AG09319 (cell line): ENCODE results near the gene FAM78B.

ENCODE experiments used
- DNase-seq: peaks from one replicate; pipeline ENCODE4 v3.0.0-alpha.2; 2010; ENCODE audit warnings: low read depth; ENCODE audit errors: extremely low read depth
- TF ChIP-seq, protein P1 (sequence below): IDR thresholded peaks from 2 replicates; pipeline ENCODE4 v1.5.1; 2011; ENCODE audit warnings: low read depth, mild to moderate bottlenecking, inconsistent platforms, low read length, moderate library complexity

Gene FAM78B

DNA sequence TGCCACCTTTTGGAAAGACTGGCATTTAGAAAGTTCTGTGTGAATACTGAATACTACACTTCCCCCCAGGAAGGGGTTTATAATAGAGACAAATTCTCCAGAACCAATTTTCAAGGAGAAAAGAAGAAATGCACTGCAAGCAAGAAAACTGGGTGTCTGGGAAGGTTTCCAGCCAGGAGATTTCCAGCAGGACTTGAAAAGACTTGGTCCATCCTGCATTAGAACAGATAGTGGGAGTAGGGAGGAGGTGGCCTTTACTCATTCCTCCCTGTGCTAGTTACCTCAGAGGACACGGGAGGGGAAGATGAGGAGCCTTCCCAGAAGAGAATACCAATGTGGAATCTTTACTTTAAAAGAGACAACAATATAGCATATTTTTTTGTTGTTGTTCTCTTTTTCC lies 52.4 kb downstream of the FAM78B start:
- TF ChIP-seq, protein P1, sequence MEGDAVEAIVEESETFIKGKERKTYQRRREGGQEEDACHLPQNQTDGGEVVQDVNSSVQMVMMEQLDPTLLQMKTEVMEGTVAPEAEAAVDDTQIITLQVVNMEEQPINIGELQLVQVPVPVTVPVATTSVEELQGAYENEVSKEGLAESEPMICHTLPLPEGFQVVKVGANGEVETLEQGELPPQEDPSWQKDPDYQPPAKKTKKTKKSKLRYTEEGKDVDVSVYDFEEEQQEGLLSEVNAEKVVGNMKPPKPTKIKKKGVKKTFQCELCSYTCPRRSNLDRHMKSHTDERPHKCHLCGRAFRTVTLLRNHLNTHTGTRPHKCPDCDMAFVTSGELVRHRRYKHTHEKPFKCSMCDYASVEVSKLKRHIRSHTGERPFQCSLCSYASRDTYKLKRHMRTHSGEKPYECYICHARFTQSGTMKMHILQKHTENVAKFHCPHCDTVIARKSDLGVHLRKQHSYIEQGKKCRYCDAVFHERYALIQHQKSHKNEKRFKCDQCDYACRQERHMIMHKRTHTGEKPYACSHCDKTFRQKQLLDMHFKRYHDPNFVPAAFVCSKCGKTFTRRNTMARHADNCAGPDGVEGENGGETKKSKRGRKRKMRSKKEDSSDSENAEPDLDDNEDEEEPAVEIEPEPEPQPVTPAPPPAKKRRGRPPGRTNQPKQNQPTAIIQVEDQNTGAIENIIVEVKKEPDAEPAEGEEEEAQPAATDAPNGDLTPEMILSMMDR = no peak
- DNase-seq = no peak

DNA sequence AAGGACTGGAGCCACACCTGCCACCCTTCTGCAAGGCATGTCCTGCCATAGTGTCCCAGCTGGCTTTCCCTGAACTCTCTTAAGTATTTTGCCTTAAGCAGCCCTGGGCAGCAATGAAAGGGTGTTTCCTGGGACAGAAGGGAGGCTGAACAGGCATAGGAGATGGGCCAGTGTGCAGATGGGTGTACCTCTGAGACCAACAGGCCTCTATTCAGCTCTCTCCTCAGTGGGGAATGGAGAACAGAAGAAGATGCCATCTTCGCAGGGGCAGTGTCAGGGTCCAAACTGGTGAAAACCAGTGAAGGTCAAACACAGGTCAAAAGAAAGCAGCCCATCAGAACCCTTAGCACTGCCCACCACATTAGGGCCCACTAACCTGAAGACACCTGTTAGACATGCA lies 53.2 kb downstream of the FAM78B start:
- TF ChIP-seq, protein P1 = no peak
- DNase-seq = no peak

DNA sequence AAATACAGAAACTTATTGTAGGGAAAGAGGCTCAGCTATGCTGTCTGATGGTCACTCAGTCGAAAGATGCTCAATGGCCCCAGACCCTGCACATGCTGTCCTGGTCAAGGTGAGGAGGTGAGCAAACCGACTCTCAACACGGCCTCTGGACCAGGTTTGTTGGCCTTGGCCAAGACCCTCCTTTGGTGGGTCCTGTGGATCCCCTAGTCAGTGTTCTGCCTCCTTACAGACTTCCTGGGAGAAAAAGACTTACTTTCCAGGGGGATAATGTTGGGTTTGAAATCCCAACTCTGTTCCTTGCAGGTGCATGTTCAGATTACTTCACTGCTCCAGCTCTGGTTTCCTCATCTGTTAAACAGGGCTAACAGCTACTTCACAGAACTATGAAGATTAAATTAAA lies 53.8 kb downstream of the FAM78B start:
- DNase-seq = no peak
- TF ChIP-seq, protein P1 = no peak

DNA sequence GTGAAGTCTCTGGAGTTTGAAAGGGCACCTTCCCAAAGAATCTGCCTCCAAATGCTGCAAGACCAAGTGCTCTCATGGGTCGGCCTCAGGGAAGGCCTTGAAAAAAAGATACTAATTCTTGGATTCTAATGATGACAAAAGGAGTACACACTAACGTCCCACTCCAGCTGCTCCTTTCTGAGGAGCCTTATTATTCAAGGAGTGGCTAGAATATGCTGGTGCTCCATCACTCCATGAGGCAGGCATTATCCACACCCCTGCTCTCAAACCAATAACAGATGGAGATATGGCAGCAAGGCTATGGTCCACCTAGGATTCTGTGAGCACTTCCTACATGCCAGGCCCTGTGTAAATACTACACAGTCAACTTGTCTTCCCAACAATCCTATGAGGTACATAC lies 54.4 kb downstream of the FAM78B start:
- TF ChIP-seq, protein P1 = no peak
- DNase-seq = no peak

DNA sequence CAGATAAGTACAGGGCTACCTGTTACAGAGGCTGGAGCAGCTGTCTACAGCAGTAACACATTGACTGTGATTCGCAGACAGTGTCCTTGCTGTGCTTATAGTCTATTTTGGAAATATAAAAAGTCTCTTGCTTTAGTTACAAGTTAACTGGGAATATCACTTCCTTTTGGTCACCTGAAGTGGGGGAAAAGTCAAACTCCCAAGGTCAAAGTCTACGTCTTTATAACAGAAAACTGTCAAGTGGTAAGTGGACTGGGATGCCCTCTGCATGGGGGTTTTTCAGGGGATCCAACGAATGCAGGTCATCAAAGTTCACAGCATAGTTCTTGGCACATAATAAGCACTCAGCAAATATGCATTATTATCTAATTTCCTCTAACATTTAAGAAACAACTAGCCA lies 55.4 kb downstream of the FAM78B start:
- DNase-seq = no peak
- TF ChIP-seq, protein P1 = no peak

DNA sequence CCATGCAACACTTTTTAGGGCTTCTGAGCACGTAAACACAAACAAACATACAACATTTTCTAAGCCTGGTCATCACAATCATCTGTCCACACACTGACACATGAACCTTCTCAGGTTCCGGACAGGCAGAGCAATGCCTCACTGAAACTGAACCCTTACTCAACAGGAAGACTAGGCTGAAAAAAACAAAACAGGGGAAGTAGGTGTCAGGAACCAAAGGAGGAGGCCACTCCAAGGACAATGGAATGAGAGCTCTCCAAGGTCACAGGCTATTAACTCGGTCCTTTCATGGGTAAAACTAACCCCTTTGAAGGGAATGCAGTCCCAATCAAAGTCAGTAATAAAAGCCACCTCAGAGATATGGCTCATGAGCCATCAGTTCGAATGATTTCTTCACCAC lies 76.6 kb downstream of the FAM78B start:
- TF ChIP-seq, protein P1 = no peak
- DNase-seq = no peak

DNA sequence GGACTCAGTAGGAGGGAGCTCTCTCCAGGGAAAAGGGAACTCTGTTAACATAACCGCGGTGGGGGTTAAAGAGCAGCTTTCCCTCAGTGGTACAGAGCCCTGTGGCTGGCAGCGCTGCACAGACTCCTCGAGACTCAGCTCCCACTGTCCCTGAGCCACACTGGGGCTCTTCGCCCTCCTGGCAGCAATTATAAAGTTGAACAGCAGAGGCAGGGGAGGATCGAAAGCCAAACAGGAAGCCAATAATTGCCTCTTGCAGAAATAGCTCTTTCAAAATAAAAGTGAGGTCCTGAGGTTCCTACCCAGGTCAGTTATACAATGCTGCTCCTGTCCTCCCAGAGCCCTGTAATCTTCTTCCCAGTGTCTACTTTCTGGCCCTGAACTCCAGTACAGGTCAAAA lies 77.0 kb downstream of the FAM78B start:
- TF ChIP-seq, protein P1 = no peak
- no peak for DNase-seq
